Measurements from ENCODE around the gene UGGT1.

- TF ChIP-seq POLR2AphosphoS5 (IDR thresholded peaks at IDR 0.05; ENCODE audit: low read depth, low read length): no peak
- no peak for TF ChIP-seq POLR2A (IDR thresholded peaks at IDR 0.05; ENCODE audit: low read depth, low read length)
- TF ChIP-seq TAF1 (IDR thresholded peaks at IDR 0.05; ENCODE audit: borderline replicate concordance, low read depth, low read length): no peak
These were observed 28.4 kb upstream of the UGGT1 start for GRCh38 chr2:128062571-128062970.

Measured in GM12892 (cell line).